ENCODE results near the gene PPM1J.
A peak's percentile ranks its signal among the peaks of the same experiment; 100 is the strongest.
"Not testable (repeated sequence)": the region's sequence is repeated elsewhere in the genome, so short reads cannot be mapped to it uniquely, and the experiment has no call there.

PPM1J gene, protein sequence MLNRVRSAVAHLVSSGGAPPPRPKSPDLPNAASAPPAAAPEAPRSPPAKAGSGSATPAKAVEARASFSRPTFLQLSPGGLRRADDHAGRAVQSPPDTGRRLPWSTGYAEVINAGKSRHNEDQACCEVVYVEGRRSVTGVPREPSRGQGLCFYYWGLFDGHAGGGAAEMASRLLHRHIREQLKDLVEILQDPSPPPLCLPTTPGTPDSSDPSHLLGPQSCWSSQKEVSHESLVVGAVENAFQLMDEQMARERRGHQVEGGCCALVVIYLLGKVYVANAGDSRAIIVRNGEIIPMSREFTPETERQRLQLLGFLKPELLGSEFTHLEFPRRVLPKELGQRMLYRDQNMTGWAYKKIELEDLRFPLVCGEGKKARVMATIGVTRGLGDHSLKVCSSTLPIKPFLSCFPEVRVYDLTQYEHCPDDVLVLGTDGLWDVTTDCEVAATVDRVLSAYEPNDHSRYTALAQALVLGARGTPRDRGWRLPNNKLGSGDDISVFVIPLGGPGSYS
- total RNA-seq, result 0.10 to 1.3 (median 0.28) reads per million in 17 experiments

DNA sequence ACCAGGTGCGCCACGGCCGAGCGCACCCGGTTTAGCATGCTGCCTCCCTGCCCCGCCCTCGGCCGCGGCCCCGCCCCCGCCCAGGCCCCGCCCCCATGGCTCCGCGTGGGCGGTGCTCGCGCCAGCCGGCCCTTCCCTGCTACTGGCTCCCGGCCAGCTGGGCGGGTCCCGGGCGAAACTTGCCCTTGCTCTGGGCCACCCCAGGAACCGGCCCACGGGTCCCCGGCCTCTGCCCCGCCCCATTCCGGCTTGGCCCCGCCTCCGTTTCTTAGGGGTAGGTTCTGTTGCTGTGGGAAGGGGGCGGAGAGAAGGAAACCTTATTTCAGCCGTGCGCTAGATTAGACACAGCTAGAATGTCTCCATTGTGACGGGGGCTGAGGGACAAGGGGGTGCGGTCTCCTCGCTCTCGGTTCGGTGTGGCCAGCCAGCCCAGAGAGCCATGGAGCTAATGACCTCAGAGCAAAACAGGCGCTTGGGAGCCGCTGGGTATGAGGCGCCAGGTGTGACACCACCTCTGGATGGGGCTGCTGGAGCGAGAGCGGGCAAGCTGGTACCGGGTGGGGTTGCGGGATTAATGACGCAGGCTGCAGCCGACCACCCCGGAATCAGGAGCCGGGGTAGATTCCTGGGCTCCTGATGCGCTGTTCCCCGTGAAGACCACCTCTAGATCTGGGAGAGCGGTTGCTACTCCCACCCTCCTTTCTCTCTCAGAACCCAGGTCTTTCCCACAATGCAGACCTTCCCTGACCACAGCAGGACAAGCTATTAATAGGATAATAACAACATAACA is at the start of gene PPM1J:
Gene PPM1J (minus strand): TSS at position 69 of the 790 bp plus-strand sequence. CDS start 31 bp downstream, at position 38.
- peak; percentile 98 to 99 (median 98) for DNase-seq

DNA sequence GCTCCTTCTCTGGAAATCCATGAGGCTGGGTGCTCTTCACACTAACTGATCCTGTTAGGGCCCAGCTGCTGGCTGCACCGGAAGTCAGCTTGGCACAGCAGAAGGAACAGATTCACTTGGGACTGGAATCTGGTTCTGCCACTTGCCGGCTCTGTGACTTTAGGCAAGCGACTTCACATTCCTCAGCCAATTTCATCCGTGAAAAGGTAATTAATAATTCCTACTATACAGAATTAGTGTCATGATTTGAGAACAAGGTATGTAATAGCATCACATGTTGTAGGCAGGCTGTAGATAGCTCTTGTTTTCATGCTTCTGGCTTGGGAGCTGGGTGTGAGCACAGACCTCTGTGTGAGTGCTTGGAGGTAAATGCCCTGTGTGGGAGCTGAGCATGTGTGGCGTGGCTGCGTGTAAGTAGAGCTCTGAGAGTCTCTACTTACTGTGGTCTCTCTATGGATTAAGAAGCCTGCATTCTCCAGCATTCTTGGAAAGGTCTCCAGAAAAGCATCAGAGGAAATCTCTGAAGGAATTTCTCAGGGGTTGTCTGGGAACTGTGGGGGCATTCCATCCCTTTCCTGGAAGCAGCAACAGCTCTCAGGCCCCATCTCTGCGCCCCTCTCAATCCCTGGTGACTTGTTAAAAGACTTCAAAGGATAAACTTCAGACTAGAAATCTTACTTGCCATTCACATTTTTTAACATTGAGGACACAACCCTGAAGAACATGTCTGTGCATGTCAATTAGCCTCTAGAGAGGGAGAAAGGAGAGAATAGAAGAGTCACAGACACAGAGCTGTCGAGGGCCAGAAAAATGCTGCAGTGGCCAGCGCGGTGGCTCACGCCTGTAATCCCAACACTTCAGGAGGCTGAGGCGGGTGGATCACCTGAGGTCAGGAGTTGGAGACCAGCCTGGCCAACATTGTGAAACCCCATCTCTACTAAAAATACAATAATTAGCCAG is 47.7 kb upstream of the PPM1J start:
- no peak for DNase-seq

DNA sequence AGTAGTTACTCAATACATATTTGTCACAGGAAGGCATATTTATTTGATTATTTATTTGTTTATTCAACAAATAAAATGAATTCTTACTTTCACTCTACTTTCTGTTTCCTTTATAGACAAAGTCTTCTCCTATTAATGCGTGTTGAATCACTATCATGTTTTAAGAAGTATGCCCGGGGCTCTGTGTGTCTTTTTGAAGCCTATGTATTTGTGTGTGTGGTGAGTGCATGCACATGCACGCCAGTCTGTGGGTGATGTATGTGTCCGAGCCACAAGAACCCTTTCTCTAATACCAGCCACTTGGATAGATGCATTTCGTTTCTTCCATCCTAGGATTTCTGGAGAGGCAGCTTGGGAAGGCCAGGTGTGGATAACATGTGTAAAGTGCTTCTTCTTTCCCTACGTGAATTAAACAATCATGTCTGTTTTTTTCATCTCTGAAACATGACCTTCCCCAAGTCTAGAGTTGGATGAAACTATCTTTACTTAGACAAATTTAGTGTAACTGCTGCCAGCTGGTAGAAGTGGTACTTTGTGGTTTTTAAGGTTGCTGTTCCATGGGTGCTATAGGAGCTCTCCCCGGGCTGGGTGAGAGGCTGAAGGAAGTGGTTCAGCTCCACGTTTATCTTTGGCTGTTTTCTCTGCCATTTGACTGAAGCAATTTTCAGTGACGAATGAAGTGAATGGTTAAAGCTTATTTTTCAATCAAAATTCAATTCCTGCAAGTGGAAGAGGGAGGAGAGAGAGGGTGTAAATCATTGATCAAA is 46.8 kb upstream of the PPM1J start:
- no peak for DNase-seq

DNA sequence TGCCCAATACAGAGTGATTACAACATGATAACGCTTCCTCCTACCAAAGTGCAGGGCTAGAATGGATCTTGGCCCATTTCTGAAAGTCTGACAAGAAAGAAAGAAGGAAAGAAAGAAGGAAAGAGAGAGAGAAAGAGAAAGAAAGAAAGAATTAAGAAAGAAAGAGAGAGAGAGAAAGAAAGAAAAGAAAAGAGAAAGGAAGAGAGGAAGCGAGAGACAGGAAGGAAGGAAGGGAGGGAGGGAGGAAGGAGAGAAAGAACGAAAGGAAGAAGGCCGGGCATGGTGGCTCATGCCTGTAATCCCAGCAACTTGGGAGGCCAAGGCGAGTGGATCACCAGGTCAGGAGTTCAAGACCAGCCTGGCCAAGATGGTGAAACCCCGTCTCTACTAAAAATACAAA is 44.1 kb upstream of the PPM1J start:
- DNase-seq, result no peak

DNA sequence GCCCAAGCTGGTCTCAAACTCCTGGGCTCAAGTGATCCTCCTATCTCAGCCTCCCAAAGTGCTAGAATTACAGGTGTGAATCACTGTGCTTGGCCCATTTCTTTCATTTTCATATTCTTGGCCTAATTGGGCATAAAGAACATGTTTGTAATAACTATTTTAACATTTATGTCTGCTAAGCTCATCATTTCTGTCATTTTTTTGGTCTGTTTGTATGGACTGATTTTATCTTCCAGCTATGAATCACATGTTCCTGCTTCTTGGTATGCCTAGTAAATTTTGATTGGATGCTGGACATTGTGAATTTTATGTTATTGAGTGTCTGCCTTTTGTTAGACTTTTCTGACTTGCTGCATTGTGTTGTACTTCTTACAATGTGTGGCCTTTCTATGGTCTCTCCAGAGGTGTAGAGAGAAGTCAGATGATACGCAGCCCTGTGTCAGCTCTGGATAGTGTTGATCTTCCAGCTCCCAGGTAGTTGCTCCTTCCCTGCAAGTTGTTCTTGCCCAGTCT is 39.0 kb upstream of the PPM1J start:
- no peak for DNase-seq

DNA sequence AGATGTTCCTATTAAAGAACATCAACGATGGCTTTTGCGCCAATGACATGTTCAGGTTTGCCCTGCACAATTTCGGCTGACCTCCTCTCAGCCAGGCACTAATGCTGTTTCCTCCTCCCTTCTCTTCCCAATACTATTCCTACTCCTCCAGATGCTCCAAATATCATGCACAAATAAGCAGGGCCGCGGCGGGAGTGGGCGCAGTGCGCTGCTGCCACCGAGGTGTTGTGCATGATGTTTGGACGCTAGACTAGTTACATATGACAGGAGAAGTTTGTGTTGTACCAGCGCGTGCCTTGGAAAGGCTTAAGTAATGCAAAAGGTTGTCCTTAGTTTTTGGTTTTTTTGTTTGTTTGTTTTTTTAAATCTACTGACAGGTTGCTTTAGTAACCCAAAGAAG is 33.3 kb upstream of the PPM1J start:
- no peak for DNase-seq

DNA sequence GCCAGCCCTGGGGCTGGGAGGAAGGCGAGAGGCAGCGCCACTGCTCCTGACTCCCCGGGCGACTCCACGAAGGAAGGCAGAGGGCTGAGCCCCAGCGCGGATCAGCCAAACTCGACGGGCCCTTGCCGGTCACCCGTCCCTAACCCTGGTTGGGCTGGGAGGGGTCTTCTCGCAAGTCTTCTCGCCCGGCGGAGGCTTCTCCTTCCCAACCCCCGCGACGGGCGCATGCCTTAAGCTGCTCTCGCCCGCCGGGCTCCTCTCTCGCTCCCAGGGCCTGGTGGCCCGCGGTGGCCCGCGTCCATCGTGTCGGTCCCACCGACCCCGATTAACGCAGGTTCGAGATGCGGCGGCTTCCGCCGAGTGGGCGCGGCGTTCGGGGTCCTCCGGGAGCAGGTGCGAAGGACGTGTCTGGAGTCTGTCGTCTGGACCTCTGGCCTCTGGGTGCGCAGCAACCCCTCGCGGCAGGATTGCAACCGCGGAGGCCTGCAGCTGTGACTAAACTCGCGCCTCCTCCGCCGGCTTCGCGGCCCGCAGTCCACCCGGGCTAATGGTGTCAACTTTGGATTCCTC is 29.0 kb upstream of the PPM1J start:
- peak; percentile 34 to 70 (median 44) for DNase-seq

DNA sequence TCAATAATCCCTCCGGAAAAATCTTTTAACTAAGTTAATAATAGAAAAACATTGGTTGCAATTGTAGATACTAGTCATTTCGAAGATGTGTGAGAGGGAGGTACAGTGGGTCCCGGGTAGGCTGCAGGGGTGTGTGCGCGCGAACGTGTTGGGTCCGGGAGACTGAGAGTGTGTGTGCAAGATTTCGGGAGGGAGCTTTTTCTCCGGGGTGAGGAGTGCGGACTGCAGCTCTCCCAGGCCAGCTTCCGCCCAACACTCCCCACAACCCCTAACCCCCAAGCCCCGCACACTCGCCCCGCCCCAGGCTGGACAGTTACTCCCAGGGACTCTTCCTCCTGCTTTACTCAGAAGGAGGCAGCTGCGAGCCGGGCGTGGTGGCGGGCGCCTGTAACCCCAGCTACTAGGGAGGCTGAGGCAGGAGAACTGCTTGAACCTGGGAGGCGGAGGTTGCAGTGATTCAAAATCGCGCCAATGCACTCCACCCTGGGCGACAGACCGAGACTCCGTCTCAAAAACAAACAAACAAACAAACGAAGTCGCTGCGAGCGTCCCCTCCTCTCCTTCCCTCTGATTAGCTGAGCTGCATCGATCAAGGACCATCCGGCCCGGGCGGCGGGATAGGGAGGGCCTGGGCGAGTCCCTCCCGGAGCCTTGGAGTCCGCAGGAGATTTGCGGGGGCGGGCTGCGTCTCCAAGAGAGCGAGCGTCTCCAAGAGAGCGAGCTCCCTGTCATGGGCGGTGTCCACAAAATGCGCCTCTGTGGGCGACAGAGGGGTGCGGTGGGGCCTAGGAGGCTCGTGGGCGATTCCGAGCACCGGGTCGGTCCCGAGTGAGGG is 28.3 kb upstream of the PPM1J start:
- peak in 3 of 4 experiments; percentile 14 to 45 (median 34) for DNase-seq

DNA sequence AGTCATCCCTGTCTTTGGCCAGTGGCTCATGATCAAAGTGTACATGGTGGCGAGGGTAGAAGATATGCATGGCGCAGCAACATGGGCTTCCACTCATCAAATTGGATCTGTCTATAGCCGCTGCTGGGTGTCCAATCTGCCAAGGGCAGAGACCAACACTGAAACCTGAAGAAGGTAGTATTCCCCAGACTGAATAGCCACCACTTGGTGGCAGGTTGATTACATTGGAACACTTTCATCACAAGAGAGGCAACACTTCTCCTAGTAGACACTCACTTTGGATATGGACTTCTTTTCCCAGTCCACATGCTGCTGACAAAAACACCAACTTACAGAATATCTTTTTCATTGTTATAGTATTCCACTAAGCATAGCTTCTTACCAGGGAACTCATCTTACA is 22.4 kb upstream of the PPM1J start:
- DNase-seq, result no peak

DNA sequence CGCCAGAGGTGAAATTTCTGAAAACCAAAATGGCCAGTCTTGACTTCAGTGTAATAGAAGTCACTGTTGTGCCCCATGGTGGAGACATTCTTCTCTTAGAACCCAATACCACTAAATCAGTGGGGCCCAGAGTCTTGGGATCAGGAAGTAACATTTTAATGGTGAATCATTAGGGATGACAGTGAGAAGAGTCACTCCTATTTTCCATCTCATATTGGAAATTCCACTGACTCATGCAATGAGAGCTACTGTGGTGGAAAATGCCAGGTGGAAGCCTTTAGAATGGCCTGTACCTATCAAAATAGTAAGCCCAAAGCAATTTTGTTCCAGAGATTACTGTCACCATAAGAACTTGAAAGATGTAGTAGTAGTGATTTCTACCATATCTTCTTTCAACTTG is 20.6 kb upstream of the PPM1J start:
- DNase-seq, result peak; percentile 31 to 74 (median 36)

DNA sequence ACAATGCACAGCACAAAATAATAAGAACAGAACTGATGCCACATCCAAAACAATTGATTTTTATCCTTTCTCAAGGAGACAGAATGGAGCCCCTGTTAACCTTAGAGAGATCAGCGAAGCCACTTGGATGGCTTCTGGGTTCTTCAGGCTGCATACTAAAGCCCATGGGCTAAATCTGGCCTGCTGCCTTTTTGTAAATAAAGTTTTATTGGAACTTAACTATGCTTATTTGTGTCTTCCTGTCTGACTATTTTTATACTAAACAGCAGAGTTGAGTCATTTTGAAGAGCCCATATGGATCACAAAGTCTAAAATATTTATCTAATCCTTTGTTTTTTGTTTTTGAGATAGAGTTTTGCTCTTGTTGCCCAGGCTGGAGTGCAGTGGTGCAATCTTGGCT is 16.3 kb upstream of the PPM1J start:
- DNase-seq, result no peak

DNA sequence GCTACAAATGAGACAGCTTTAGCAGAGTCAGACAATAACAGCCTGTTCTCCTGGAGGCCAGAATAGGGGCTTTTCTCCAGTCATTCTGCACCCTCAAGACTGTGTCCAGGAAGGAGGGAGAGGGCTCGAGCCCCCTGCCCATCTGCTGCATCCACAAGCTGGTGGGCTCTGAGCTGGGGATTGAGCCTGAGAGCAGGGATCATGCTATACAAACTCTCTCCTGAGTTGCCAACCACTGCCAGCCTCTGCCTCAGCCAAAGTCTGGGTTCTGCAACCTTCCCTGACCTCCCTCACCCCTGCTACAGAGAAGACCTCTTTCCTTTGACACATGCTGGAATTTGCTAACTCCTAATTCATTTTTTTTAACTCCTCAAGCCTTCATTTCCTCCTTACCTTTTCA is 14.8 kb upstream of the PPM1J start:
- DNase-seq, result no peak

DNA sequence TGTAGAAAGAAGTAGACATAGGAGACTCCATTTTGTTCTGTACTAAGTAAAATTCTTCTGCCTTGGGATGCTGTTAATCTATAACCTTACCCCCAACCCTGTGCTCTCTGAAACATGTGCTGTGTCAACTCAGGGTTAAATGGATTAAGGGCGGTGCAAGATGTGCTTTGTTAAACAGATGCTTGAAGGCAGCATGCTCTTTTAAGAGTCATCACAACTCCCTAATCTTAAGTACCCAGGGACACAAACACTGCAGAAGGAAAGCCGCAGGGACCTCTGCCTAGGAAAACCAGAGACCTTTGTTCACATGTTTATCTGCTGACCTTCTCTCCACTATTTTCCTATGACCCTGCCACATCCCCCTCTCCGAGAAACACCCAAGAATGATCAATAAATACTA is 13.9 kb upstream of the PPM1J start:
- DNase-seq, result not testable (repeated sequence)

DNA sequence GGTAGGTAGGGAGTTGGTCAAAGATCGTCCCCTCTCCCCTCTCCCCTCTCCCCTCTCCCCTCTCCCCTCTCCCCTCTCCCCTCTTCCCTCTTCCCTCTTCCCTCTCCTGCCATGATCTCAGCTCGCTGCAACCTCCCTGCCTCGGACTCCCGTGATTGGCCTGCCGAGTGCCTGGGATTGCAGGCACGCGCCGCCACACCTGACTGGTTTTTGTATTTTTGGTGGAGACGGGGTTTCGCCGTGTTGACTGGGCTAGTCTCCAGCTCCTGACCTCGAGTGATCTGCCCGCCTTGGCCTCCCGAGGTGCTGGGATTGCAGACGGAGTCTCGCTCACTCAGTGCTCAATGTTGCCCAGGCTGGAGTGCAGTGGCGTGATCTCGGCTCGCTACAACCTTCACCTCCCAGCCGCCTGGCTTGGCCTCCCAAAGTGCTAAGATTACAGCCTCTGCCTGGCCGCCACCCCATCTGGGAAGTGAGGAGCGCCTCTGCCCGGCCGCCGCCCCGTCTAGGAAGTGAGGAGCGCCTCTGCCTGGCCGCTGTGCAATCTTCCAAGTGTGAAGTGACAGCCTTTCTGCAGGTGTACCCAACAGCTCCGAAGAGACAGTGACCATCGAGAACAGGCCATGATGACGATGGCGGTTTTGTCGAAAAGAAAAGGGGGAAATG is 13.3 kb upstream of the PPM1J start:
- DNase-seq, result not testable (repeated sequence)

DNA sequence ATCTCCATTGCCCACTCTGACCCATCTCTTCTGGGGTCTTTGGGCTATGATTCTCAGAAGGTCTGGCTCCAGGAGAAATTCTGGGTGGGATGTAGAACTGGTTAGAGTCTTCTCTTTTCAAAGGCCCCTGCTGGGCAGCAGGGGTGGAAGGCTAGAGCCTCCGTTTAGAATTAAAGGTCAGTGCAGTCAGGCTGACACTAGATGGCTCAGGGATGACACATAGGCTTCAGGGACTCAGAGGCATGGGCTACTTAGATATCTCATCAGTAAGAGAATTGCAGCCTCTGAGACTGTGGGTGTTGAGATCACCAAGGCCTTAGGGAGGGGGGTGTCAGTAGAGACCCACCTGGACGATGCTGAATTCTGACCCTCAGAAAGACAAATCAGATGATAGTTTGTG is 12.6 kb upstream of the PPM1J start:
- peak in 1 of 4 experiments; percentile 43 for DNase-seq

DNA sequence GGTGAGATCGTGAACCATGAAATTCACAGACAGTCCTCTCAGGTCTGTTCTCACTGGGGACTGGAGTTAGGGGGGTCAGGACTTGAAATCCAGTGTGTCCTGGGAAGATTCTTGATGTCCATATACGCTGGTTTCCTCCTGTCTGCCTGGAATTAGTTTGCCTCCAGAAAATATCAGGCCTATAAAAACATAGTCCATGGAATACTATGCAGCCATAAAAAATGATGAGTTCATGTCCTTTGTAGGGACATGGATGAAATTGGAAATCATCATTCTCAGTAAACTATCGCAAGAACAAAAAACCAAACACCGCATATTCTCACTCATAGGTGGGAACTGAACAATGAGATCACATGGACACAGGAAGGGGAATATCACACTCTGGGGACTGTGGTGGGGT is 9.1 kb upstream of the PPM1J start:
- not testable (repeated sequence) for DNase-seq

DNA sequence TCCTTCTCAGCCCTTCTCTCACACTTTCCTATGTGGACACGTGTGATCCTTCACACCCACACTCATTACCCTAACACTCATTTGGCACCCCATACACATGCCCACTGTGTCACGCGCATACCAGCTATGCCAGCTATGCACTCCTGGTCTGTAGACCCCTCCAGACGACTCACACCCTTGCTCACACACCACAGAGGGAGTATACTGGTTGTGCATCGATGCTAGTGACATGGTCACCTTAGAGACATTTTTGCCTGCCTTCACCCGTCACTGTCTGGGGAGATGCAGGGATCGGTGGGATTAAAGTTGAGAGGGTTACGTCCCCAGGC is 8.3 kb upstream of the PPM1J start:
- no peak for DNase-seq

DNA sequence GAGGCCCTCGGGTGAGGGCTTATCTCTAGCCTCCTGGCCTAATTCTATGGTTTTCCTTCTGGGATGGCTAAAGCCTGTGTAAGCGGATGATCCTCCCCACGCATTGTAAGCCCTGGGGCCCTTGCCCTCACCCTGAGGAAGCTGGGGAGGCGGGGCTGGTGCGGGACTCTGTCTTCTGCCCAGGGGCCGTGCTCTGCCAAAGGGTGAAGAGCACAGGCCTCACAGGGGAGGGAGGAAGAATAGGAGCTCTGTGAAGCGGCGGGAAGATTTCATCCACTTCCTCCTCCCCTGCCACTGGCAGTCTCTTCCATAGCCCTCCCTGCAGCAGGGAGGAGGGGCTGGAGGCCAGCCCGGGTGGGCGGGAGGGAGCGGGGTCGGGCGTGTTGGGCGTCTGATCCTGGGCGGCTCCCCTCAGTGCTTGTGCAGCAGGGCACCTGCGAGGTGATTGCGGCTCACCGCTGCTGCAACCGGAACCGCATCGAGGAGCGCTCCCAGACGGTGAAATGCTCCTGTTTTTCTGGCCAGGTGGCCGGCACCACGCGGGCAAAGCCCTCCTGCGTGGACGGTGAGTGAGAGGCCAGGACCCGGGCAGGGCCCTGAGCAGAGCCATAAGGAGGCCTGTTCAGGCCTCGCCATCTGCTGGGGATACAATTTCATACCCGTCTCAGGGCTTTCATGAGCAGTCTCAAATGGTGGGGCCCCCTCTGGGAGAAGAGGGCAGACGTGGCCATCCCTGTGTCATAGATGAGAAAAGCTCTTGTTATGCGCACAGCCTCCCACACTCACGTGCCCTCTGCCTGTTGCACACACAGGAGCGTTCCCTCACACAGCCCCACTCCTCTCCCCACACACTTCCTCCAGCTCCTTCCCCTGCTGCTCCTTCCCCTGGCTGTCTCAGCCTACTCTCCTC is 7.7 kb upstream of the PPM1J start:
- peak; percentile 85 to 94 (median 89) for DNase-seq
